DMS 273 treated with DMSO at 0.1 percent for 48 hours (cell line): ENCODE results near the gene PCNX4.
"Not testable (repeated sequence)": the region's sequence is repeated elsewhere in the genome, so short reads cannot be mapped to it uniquely, and the experiment has no call there.

Experiments used
- DNase-seq: peaks from one replicate; lab custom pipeline; 2025; lab: John Stamatoyannopoulos, UW

Gene PCNX4

GRCh38 chr14:60091550-60092525, at the start of gene PCNX4:
Gene PCNX4 (plus strand): TSS chr14:60091923. CDS start chr14:60107639, 15,716 bp downstream.
- peak; percentile 98 for DNase-seq

GRCh38 chr14:60047976-60048375, 43.7 kb upstream of the PCNX4 start:
- not testable (repeated sequence) for DNase-seq

- no peak for DNase-seq
Observed at GRCh38 chr14:60051721-60052221, 40.0 kb upstream of the PCNX4 start.

DNA sequence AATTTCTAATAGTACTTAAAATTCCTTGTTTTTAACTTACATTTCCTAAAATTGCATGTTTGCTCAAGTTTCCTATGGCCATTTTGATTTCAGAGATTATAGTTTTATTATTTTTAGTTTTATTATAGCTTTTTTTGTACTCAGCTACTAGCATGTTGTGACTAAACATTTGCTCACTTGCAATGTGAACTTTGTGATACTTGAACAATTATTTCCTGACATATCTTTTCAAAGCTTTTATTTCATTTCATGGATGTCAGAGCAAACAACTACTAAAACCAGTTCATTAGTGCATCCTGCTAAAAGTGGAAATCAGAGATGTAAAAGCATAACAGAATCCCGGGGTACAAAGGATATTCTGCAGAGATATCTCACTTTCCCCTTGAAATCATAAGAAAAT, 33.6 kb upstream of the PCNX4 start:
- DNase-seq, result no peak

GRCh38 chr14:60061371-60061770, 30.4 kb upstream of the PCNX4 start:
- no peak for DNase-seq

DNA sequence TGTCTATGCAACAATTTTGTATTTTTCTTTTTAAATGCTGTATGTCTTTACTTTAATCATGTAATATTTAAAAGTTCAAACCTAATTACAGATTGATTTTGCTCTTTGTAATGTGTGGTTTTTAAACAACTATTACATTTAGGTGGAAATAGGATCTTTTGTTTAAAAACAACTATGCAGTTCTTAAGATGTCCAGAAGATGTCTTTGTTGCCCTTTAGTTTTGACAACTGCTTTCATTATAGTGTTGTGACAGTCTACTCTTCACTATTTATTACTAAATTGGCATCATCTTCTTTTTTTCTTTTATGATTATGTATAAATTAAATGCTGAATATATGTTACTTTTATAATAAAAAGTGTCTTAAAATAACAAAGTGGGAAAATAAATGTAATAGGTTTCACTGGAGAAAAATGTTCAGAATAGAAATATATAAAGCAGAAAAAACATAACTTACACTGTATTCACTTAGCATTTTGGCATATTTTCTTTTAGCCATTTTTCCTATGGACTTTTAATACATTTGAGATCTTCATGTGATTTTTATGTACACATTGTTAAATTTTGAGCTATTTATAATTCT, 27.1 kb upstream of the PCNX4 start:
- DNase-seq, result no peak

GRCh38 chr14:60067882-60068281, 23.8 kb upstream of the PCNX4 start:
- DNase-seq, result no peak

- DNase-seq, result no peak
Observed at GRCh38 chr14:60079723-60080122, 12.0 kb upstream of the PCNX4 start.

- DNase-seq, result no peak
Observed at GRCh38 chr14:60085085-60085484, 6.6 kb upstream of the PCNX4 start.

- no peak for DNase-seq
Observed at GRCh38 chr14:60085693-60086092, 6.0 kb upstream of the PCNX4 start.

DNA sequence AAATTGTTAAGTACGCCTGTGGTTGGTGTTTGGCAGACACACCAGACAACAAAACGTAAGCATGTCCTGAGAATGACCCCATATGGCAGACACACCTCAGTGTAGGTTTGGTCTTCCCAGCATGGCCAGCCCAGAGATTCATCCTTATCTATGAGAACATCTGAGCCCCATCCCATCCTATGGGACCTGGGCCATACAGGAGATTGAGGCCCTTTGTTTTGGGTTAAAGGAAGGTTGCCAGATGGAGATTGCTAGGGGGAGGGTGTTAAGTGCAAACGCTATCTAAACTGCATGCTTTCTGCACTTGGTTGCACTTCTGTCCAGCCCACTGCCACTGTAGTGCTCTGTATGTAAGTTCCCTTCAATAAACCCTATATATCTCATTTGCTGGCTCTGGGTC, 4.1 kb upstream of the PCNX4 start:
- DNase-seq, result no peak

GRCh38 chr14:60089221-60089620, 2.5 kb upstream of the PCNX4 start:
- no peak for DNase-seq

DNA sequence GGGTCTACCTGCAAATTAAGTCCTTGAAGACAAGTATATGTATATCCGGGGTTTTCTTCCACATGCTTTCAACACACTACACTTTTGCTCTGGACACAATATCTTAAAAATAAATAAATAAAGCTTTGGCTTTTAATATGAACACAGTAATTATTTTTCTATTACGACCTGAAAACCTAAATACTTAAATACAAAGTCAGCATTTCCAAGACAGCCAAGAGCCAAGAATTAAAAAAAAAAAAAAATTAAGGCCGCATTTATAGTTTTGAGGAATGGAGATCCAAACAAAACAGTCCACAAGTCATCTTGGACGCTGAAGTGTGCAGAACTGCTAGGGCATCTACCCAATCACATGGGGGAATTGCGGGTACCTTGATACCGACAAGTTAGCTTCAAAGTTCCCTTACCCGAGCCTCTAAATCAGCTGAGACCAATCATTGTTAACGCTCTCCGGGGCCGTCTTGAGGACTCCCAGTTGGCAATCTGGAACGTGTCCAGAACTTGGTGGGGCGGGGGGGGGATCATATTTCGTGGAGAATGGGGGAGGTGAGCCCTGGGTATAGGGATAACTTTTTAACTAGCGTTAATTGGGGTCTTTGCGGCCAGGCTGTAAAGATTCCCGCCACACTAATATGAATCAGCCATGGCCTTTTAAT, 731 bp upstream of the PCNX4 start:
- peak; percentile 75 for DNase-seq

DNA sequence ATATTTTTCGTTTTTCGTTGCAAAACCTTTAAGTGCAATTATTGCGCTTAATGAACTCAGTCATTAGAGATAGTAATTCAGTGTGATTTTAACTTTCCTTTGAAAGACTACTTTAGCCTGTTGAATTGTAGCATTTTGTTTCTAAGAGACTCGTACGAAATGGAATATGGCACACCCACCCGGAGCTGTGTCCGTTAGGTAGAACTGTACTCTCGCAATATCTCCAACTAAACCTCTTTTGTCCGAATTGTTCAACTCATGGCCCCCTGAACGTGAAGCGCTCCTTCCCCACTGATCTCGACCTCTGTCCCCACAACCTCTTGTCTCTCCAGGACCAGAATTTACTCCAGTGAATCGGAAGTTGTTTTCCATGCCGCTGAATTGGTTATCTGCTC, 800 bp downstream of the PCNX4 start:
- DNase-seq, result no peak

DNA sequence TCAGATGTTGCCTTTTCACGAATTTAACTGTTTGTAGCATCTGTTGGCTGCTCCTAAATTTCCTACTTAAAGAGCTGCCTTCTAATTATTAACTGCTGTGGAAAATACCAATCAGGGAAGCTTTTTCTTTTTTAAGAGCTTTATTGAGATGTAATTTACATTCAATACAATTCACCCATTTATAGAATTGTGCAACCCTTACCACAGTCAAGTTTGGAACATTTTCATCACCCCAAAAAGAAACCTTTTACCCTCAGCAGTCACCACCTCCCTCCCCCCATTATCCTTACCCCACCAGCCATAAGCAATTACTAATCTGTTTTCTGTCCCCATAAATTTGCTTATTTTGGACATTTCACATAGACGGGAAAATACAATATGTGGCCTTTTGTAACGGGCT, 1.4 kb downstream of the PCNX4 start:
- no peak for DNase-seq

DNA sequence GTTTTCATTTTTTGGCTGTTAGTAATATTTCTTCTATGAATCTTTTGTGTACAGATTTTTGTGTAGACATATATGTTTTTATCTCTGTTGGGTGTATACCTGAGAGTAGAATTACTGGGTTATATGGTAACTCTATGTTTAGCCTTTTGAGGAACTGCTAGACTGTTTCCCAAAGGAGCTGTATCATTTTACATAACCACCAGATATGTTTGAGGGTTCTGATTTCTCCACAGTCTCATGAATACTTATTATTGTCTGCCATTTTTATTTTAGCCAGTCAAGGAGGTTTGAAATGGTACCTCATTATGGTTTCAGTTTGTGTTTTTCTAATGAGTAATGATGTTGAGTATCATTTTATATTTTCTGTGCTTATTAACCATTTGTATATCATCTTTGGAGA, 1.9 kb downstream of the PCNX4 start:
- DNase-seq, result no peak

DNA sequence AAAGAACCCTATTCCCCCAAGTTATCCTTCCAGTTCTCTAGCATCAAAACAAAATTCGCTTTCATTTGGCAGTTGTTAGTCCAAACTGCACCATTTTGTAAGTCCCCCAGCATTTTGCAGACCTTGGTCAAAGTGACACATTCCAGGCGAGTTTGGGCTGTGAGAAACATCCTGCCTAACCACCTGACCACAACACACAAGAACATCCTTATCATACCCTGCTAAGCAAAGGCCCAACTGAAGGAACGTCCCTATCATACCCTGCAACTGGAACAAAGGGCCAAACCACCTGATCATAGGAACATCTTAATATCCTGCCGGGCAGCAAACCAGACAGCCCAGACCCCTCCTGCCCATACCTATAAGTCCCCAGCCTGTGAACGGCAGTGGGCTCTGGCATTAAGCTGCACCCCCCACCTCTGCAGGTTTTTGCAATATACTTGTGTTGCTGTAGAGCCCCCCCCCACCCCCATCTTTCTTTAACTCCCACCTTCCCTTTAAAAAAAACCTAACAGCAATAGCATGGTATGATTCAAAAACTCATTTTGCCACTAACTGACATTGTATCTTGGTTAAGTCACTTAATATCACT, 2.7 kb downstream of the PCNX4 start:
- DNase-seq, result no peak

DNA sequence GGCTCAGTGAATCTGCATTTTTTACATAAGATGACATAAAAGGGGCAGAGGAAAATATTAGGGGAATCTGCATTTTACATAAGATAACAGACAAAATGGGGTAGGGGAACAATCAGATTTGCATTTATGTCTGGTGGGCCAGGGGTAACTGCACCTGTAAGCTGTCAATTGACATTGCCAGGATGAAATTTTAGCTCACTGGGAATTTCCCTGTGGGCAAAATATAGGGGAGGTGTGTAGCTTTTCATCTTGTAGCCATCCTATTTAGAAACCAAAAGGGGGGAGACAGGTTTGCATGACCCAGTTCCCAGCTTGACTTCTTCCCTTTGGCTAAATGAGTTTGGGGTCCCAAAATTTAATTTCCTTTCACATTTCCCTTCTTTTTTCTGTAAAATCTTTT, 3.5 kb downstream of the PCNX4 start:
- no peak for DNase-seq

DNA sequence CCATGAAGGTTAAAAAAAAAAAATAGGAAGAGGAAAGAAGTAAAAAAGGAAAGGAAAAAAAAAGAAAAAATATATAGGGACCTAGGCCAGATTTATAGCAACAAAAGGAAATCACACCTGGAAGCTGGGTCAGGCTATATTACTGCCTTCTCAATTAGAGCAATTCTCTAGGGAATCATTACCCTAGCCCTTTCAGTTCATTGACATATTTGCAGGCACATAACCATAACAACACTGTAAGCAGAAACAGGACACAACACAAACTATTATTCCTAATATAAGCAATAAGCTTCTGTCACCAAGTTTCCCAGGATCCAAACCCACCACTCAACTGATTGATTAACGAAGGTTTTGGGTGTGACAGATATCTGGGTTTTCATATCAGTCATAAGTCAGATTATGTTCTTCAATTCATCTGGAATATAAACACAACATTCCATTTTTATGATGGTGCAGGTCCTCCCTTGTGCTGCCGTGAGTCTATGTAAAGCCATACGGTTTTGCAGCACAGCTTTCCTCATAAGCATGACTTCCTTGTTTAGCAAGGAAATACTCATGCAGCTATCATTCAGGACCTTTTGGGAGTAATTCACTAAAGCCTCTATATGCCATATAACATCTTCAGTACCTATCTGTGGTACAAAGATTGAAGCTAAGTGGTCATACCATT, 4.2 kb downstream of the PCNX4 start:
- no peak for DNase-seq

DNA sequence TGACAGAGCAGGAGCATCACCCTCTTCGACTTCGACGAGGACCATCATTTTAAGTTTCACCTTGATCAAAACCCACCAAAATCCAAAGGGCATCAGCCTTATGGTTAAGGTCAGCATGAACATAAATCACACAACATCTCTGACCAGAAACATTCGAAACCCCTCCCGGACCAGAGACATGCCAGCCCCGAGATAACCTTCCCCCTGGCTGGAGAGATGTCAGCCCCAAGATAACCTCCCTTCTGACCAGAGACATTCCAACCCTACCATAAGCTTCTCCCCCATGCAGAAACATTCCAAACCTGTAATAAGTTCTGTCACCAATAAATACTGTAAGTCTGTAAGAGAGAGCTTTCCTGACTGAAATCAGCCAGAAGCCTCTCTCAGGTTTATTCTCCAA, 6.3 kb downstream of the PCNX4 start:
- DNase-seq, result no peak

DNA sequence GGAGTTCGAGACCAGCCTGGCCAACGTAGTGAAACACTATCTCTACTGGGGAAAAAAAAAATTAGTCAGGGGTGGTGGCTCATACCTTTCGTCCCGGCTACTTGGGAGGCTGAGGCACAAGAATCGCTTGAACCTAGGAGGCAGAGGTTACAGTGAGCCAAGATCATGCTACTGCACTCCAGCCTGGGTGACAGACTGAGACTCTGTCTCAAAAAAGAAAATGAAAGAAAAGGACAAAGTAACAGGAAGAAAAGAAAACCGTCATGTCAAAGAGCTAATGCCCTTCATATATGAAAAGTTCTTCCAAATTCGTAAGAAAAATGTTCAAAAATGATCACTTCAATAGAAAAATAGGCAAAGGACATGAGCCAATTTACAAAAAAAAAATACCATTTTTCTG, 8.1 kb downstream of the PCNX4 start:
- DNase-seq, result not testable (repeated sequence)

- DNase-seq, result no peak
Observed at GRCh38 chr14:60101786-60102185, 10.1 kb downstream of the PCNX4 start.
